GM19324 (cell line): ENCODE results near the gene PRTFDC1.
"Not testable (repeated sequence)": the region's sequence is repeated elsewhere in the genome, so short reads cannot be mapped to it uniquely, and the experiment has no call there.

Experiments
- ATAC-seq: cut with Tn5 transposase; IDR thresholded peaks from one replicate; pipeline ENCODE4 v1.9.1; 2021; ENCODE audit warnings: mild to moderate bottlenecking, moderate library complexity; ENCODE audit not compliant: unreplicated experiment, low FRiP score

The PRTFDC1 gene

DNA sequence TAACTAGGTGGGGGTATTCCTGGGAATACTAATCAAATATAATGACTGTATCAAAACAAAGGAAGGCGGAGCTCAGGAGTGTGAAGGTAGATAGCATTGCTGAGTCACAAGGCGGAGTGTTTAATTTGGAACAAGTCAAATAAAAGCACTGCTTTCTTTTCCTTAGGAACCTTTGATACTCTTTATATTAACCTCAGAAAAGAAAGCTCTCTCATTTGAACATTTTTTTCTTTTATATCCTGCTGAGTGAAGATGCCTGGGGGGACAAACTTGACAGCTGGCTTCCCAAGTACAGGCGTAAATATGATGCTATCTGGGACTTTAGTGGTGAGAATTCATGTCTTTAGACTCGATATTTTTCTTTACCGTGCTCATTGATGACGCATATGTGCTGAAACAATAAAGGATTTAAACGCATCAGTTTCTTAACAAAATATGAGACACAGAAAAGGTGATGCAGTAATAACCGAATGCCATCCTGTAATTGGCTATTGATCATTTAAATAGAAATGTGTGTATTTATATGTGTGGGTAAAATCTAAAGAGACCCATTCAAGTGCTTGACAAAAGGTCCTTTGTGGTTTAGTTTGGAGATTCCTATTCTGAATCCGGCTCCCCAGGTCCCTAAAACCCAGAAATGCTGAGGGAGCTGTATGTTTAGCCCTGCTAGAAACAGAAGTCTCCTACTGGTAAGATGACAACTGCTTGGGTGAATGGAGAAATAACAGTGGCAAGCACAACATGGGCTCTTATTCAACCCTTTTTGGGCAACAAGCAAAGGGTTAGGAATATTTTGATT lies 102.7 kb downstream of the PRTFDC1 start:
- no peak for ATAC-seq

DNA sequence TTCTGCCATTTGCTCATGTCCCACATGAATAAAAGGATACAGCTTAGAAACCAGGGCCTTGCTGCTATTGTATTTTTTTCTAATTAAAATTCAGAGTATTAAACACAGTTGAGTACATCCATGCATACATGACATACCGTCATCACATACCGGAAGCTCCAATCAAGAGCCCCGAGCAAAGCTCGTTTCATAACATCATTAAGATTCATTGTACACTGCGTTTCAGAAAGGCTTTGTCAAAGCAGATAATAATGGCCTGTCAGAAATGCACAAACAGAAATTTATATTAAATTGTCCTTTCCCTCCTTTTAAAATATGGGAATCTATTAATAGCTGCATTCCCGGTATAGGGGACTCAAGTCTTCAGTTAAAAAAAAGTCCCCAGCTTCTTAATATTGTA lies 103.4 kb downstream of the PRTFDC1 start:
- ATAC-seq, result no peak

DNA sequence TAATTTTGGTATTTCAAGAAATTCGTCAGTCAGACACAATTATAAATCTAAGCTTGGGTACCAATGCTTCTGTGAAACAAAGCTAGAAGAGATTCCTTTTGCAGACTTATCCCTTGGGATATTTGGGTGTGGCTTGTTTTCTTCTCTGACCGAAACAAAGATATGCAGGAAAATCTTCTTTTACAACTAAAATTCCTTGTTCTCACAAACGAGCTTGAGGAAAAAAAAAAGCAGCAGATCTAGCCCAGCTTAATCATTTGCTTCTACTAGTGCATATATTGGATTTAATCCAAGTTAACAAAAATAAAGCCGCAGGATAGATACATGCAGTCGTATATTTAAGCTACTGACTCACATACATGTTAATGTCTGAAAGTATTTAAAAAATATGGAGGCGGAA lies 104.2 kb downstream of the PRTFDC1 start:
- ATAC-seq, result no peak

DNA sequence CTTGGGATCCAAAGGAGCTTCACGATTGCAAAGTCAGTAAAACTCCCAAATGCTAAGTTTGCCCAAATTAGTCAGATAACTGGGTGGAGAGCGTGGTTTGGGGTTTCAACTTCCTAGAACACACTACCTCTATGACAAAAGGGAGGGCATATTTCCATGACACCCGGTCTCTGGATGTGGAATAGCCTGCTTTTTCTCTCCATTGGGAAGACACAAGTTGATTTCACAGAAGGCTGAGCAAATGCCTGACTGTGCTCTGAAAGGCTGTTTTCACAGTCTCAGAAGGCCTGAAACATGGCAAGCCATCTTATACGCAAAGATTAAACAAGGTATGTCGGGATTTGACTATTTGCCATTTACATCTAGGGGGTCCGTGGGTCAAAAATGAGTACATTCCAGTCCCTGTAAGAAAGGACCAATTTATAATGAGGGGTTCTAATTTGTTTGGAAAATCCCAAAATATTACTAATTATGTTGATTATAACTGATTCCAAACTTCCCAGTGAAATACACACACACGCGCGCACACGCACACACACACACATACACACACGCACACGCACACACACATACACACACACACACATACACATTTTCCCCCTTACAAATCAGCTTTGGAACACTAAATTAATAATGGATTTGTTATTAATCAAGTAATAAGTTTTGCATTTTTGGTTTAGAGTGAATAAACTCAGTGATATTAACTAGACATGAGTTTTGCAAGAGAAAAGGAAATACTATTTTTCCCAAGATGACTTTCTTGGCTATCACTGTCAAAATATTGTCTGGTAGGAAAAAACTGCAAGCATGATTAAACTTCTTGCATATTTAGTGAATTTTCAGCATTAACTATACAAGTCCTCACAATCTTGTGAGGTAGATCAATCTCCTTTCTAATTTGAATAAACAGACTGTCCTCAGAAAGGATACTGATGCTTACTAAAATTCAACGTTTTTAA lies 105.0 kb downstream of the PRTFDC1 start:
- no peak for ATAC-seq

DNA sequence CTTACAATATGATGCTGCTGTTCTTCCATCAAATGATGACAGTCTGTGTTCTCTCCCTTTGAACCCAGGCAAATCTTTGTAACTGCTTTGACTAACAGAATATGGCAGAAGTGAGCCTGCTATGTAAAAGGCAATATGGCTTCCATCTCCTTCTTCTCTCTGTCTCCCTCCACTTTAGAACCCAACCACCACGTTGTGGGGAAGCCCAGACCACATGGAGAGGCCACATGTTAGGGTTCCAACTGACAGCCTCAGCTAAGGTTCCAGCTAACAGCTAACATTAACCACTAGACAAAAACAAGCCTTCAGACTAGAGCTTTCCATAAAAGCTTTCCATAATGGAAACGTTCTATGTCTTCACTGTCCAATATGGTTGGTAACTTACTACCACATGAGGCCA lies 107.7 kb downstream of the PRTFDC1 start:
- ATAC-seq, result no peak

DNA sequence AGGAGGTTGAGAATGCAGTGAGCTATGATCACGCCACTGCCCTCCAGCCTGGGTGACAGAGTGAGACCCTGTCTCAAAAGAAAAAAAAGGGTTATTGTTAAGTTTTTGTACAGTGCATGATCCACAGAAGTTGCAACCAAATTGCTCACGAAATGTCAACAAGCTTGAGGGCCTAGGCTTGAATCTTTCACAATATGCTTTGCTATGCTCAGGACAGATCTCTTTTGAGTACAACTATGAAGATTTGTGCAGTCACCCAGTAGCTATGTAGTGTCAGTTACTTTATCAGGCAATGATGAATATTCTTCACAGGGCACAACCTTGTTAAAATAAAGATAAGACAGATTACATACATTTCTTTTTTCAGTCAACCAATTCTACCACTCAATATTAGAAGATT lies 109.2 kb downstream of the PRTFDC1 start:
- ATAC-seq, result no peak

DNA sequence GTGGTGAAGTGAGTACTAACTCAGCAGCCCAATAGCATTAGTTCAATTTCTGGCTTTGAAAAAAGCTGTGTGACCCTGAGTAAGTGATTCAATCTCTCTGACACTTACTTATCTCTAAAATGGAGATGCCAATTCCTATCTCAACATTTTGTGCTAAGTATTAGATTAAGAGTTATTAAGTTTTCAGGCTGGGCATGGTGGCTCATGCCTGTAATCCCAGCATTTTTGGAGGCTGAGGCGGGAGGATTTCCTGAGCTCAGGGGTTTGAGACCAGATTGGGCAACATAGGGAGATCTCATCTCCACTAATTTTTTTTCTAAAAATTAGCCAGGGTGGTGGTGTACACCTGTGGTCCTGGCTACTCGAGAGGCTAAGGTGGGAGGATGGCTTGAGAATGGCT lies 109.5 kb downstream of the PRTFDC1 start:
- no peak for ATAC-seq

DNA sequence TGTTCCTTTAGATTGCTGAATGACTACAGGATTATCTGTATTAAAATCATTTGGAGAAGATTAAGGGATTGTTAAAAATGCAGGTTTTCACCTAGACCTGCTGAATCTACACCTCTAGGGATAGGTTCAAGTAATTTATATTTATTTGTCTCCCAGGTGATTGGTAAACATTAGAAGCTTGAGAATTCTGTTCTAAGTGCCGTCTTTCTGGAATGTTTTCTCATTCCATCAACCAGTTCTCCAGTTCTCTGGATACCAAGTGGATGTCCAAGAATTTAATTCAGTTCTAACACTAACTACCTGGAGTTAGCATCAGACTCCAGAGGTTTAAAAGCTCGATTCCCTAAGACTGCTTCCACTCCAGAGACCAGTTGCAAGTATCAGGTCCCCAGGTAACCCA lies 110.9 kb downstream of the PRTFDC1 start:
- ATAC-seq, result no peak

DNA sequence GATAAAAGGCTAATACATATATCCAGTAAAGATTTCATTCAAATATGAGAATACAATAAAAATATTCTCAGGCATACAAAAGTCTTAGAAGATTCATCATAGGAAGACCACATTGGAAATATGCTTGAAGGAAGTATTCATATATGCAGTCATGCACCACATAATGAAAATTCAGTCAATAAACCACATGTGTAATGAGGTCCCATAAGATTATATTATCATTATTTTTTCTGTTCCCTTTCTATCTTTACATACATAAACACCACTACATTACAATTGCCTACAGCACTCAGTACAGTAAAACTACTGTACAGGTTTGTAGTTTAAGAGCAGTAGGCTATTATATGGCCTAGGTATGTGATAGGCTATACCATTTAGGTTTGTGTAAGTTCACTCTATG lies 111.6 kb downstream of the PRTFDC1 start:
- no peak for ATAC-seq

DNA sequence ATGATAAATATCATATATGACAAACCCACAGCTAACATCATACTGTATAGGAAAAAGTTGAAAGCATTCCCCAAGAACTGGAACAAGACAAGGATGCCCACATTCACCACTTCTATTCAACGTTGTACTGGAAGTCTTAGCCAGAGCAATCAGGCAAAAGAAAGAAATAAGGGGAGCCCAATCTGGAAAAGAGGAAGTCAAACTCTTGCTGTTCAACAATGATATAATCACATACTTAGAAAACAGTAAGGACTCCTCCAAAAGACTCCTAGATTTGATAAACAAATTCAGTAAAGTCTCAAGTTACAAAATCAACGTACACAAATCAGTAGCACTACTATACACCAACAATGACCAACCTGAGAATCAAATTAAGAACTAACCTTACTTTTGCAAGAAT lies 114.6 kb downstream of the PRTFDC1 start:
- ATAC-seq, result not testable (repeated sequence)

DNA sequence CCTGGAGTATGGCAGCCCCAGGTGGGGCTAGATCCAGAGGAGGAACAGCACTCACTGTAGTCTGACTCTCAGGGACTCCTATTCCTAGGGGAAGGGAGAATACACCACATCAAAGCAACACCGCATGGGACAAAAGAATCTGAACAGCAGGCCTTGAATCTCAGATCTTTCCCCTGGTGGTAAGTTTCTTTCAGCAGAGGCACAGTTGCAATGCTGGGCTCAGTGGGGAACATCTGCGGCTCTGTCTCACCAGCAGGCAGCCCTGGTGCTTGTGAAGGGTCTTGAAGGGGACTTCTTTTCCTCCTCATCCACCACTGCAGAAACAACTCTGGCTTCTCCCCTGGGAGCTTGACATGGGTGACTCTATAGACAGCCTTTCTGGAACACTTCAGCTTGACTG lies 117.5 kb downstream of the PRTFDC1 start:
- no peak for ATAC-seq

DNA sequence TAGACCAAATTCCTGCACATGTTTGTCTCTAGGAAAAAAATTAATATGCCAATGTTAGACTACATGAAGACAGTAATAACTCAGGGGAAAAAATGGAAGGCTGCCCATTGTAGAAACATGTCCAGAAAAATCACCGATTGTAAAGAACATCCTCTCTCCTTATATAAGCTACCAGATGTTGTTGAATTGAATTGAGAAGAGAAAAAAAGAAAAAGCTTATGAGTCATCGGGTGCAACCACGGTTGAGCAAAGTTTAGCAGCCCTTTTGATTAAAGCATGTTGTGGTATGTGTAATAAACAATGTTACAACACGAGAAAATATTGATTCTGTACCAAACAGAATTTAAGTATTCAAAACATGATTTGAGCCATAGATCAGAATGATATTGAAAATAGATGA lies 126.4 kb downstream of the PRTFDC1 start:
- no peak for ATAC-seq

DNA sequence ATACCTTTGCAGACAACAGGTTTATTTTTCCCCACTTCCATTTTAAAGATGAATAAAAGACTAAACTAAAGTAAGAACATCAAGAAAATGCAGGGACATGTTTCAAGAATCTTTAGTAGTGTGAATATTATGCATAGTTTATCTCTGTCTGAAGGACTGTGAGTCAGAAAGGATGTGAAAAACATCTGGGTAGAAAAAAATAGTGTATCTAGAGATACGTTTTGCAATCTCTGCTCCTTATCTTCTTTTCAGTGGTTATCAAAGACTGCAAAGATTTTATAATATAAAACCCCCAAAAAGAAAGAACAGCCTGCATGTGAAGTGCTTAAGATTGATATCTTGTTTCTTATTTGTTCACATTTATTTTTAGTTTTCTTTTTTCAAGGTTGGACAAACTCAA lies 126.9 kb downstream of the PRTFDC1 start:
- no peak for ATAC-seq

DNA sequence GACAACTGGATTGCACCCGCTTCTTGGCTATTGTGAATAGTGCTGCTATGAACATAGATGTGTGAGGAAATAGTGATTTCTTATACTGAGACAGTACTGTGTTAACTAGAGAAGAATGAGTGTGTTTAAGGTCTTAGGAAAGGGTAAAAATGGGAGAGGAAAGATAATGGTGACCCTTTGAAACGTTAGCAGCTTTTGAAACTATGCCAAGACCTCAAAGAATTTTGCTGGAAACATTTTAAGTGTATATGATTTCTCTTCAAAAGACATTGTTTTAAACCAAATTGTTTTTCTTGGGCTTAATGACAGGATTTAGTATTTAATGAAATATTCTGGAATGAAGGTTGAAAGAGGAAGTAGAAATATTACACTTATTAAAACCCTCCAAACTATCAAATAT lies 127.9 kb downstream of the PRTFDC1 start:
- ATAC-seq, result no peak

DNA sequence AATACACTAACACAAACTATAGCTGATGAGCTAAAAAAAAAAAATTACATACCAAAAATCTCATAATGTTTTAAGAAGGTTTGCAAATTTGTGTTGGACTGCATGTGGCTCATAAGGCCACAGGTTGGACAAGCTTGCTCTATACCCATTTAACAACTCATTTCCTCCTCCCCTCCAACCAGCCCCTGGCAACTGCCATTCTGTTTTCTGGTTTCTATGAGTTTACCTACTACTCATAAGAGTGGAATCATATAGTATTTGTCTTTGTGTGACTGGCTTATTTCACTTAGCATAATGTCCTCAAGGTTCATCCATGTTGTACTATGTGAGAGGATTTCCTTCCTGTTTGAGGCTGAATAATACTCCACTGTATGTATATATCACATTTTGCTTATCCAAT lies 128.3 kb downstream of the PRTFDC1 start:
- no peak for ATAC-seq

DNA sequence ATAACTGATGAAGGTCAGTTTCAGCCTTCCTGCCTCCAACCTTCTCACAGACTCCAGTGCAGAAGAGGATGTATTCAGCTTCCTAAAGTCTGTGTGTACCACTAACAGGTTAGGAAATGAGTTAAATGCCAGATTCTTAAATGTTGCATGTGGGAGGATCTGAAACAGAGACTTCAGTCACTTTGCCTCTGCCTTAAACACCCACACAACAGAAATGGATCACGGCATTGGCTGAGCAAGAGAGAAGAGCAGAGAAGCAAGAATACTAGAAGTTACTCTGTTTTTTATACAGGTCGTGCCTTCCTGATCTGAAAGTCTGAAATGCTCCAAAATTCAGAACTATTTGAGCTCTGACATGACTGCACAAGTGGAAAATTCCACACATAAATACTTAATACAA lies 129.8 kb downstream of the PRTFDC1 start:
- ATAC-seq, result no peak

DNA sequence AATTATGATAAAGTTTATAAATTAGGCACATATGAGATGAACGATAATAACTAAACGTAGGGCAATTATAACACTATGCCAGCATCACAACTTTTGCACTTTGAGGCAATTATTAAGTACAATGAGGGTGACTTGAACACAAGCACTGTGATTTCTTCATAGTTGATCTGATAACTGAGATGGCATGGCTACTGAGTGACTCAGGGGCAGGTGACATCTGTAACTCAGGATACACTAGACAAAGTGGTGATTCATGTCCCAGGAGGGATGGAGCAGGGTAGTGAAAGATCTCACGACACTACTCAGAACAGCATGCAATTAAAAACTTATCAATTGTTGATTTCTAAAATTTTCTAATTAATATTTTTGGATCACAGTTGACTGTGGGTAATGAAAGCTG lies 130.4 kb downstream of the PRTFDC1 start:
- ATAC-seq, result no peak

DNA sequence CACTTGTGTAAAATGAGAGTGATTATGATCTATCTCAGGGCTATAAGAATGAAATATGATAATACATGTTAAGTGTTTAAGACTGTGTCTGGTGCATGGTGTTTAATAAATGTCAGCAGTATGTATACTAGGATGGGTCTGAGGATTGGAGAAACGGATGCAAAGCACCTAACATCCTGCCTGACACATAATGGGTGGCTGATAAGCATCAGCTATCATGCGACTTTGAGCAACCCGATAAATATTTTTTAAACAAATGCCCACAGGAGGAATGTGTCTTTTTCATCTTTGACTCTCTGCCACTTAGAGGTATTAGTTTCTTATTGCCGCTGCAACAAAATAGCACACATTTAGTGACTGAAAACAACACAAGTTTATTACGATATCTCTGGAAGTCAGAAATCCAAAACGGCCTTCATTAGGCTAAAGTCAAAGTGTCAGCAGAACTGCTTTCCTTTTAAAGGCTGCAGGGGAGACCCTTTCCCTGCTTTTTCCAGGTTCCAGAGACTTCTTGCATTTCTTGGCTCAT lies 135.5 kb downstream of the PRTFDC1 start:
- ATAC-seq, result no peak

DNA sequence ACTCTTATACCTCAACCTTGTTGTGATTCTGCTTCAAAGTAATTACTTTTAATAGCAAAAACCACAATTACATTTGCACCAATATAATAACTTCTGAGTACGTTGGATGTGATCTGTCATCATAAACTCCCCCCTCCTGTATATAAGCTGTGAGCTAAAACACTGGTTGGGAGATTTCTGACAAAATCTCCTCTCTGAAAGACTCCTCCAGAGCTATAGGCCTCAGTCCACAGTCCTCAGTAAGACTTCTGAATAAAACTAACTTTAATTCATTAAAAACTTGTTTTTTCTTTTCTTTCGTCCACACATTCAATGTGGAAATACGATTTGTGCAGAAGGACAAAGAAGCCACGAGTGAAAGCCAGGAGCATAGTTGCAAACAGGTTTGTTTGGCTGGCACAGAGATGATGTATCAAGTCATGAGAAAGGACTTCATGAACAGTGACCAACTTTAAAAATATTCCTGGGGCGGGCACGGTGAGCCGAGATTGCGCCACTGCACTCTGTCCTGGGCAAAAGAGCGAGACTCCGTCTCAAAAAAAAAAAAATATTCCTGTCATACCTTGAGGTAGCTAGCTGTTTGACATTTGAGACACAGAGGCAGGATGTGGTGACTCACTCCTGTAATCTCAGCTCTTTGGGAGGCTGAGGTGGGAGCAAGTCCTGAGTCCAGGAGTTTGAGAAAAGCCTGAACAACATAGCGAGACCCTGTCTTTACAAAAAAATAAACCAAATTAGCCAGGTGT lies 137.7 kb downstream of the PRTFDC1 start:
- ATAC-seq, result no peak

DNA sequence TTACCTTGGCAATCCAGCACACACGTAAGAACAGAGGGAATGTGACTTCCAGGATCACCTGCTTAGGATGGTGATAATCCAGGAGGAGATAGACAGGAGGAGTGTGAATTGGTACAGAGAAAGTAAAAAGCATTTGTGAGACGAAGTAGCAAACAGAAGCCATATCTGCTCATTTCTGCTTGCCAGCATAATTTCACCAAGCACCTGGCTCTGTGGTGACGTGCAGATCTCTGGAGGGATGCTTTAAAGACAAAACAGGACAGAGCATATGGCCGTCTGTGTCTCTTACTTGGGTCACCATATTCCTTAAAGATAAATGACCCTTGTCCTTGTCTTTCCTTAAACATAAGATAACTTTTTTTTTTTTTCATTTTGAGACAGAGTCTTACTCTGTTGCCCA lies 138.6 kb downstream of the PRTFDC1 start:
- no peak for ATAC-seq

DNA sequence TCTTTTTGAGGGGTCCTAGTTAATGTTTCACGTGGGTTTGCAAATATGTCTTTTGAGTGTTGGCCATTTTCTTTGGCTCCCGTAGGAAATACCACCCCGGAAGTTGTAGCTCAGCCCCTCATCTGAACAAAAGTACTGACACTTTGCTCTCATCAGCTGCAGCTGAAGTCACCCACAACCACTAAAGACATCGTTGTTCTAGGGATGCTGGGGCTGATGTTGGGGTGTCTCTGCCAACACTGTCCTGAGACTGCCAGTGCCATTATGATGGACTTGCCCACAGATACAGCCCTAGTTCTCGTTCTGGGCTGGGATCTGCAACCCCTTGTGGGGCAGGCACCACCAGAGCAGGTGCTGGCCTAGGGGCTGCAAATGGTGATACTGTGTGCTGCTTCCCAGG lies 146.1 kb downstream of the PRTFDC1 start:
- no peak for ATAC-seq
